ENCODE measurements around the gene RCL1. TPM values are rescaled to one million over a fixed set of nuclear protein-coding genes. Genes with fewer than 3 reads are reported as not detected.

The RCL1 gene
- polyA plus RNA-seq, 1 experiment = 5.1 TPM

GRCh38 chr9:4857163-4857810 is 64.5 kb downstream of the RCL1 start:
- TF ChIP-seq CTCF (IDR thresholded peaks at IDR 0.05; ENCODE audit: insufficient read depth, low read depth, low read length) = no peak
- CTCF ChIA-PET = interaction anchor here (1.0 kb wide), 1 partner anchor 19 kb away, joined by 4 read pairs; no protein-coding TSS in a partner anchor
- no peak for DNase-seq (ENCODE audit: low read depth)
- Histone ChIP-seq H3K4me3 (ENCODE audit: low read depth, low read length) (no peak overlapping the region), H3K36me3 (ENCODE audit: control insufficient read depth, insufficient read depth, low read length) (no peaks in the 10 kb centered on the region), H3K27me3 (ENCODE audit: control insufficient read depth, insufficient read depth, low read length) (no peaks in the 10 kb centered on the region)
- POLR2A ChIA-PET = no interaction called here

DNA sequence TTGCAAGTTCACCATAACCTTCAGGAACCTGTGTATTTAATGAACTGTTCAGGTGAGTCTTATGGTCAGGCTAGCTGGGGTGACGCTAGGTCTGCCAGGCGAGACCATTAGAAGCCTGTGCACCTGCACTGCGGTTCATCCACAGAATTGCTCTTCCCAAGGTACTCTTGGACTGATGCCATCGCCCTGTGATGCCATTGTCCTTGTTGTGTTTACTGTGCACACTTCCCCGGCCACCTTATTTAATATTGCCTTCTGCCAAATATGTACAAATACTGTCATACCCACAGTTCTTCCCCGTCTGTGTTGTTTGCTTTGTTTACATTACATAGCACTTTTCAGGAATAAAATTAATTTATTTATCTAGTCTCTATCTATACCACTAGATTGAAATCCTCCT is 66.3 kb downstream of the RCL1 start:
- no peak for TF ChIP-seq CTCF (IDR thresholded peaks at IDR 0.05; ENCODE audit: insufficient read depth, low read depth, low read length)
- Histone ChIP-seq H3K4me3 (ENCODE audit: low read depth, low read length) (no peak overlapping the region), H3K27me3 (ENCODE audit: control insufficient read depth, insufficient read depth, low read length) (no peaks in the 10 kb centered on the region), H3K36me3 (ENCODE audit: control insufficient read depth, insufficient read depth, low read length) (no peaks in the 10 kb centered on the region)
- ChIA-PET POLR2A (interaction anchor here (0.6 kb wide), 1 partner anchor 21 kb away, joined by 3 read pairs; no protein-coding TSS in a partner anchor), CTCF (no interaction called here)
- no peak for DNase-seq (ENCODE audit: low read depth)

DNA sequence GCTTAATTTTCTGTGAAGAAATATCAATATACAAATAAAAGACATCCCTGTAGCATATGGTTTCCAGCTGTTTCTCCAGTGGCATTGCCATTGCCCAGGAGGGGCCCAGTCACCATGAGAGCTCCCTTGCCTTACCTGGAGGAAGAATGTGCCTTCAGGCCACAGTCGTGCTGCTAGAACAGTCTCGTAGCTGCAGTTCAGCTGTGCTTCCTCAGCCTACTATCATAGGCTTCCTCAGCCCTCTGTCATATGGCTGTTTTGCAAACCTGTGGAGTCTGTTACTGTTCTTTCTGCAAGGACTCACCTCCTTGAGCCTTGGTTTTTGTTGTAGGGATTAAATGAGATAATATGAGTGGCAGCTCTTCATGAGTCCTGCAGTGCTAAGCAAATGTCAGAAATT is 67.6 kb downstream of the RCL1 start:
- Histone ChIP-seq H3K36me3 (ENCODE audit: control insufficient read depth, insufficient read depth, low read length) (no peaks in the 10 kb centered on the region), H3K27me3 (ENCODE audit: control insufficient read depth, insufficient read depth, low read length) (no peaks in the 10 kb centered on the region), H3K4me3 (ENCODE audit: low read depth, low read length) (no peak overlapping the region)
- no peak for TF ChIP-seq CTCF (IDR thresholded peaks at IDR 0.05; ENCODE audit: insufficient read depth, low read depth, low read length)
- ChIA-PET CTCF (interaction anchor here (0.8 to 1.0 kb wide), 2 partner anchors 10 to 64 kb away, joined by 3 to 4 read pairs; no protein-coding TSS in a partner anchor), POLR2A (no interaction called here)
- DNase-seq (ENCODE audit: low read depth) = no peak

- H3K4me3 ChIP-seq (ENCODE audit: low read depth, low read length) = no peak overlapping the region
- DNase-seq (ENCODE audit: low read depth) = no peak
- no peak for TF ChIP-seq CTCF (IDR thresholded peaks at IDR 0.05; ENCODE audit: insufficient read depth, low read depth, low read length)
- POLR2A ChIA-PET = no interaction called here
- H3K27me3 ChIP-seq (ENCODE audit: control insufficient read depth, insufficient read depth, low read length) = no peaks in the 10 kb centered on the region
- H3K36me3 ChIP-seq (ENCODE audit: control insufficient read depth, insufficient read depth, low read length) = no peaks in the 10 kb centered on the region
- CTCF ChIA-PET = no interaction called here
These were observed 68.4 kb downstream of the RCL1 start for GRCh38 chr9:4861145-4861544.

- TF ChIP-seq CTCF (IDR thresholded peaks at IDR 0.05; ENCODE audit: insufficient read depth, low read depth, low read length) = no peak
- Histone ChIP-seq H3K36me3 (ENCODE audit: control insufficient read depth, insufficient read depth, low read length) (no peaks in the 10 kb centered on the region), H3K27me3 (ENCODE audit: control insufficient read depth, insufficient read depth, low read length) (no peaks in the 10 kb centered on the region), H3K4me3 (ENCODE audit: low read depth, low read length) (no peak overlapping the region)
- CTCF ChIA-PET = interaction anchor here (1.5 kb wide), 1 partner anchor 8 kb away, joined by 4 read pairs; no protein-coding TSS in a partner anchor
- no peak for DNase-seq (ENCODE audit: low read depth)
- POLR2A ChIA-PET = no interaction called here
These were observed 69.2 kb downstream of the RCL1 start for GRCh38 chr9:4861736-4862451.
